ENCODE results near the gene NTN1. TPM values are rescaled to one million over a fixed set of nuclear protein-coding genes. Genes with fewer than 3 reads are reported as not detected.

The NTN1 gene
- polyA plus RNA-seq, 3 donors = 0.03 to 0.04 TPM; not detected in 1

GRCh38 chr17:9035249-9035648 is 13.9 kb downstream of the NTN1 start:
- Histone ChIP-seq H3K79me2 (ENCODE audit: insufficient read depth, low read length) (no peaks in the 10 kb centered on the region), H3K27ac (ENCODE audit: low read depth in 1 of 2, low read length in 2 of 2) (no peak overlapping the region)
- no peak for TF ChIP-seq CTCF (IDR thresholded peaks at IDR 0.05)

GRCh38 chr17:9036336-9036735 is 15.0 kb downstream of the NTN1 start:
- no peak for DNase-seq
- Histone ChIP-seq H3K27ac (ENCODE audit: low read depth in 1 of 2, low read length in 2 of 2) (no peak overlapping the region), H3K36me3 (replicated peaks in 1 of 2; ENCODE audit: control insufficient read depth in 1 of 2, insufficient read depth in 2 of 2, low read length in 2 of 2) (no peaks in the 10 kb centered on the region), H3K79me2 (ENCODE audit: insufficient read depth, low read length) (no peaks in the 10 kb centered on the region), H3K4me2 (replicated peaks; ENCODE audit: extremely low read depth, low read length, poor library complexity, severe bottlenecking) (no peak overlapping the region), H3K27me3 (ENCODE audit: control insufficient read depth in 2 of 2, insufficient read depth in 2 of 2, low read length in 2 of 2) (no peaks in the 10 kb centered on the region), H4K20me1 (ENCODE audit: insufficient read depth, low read length) (no peaks in the 10 kb centered on the region), H3K4me1 (ENCODE audit: control insufficient read depth in 1 of 2, insufficient read depth in 2 of 2, low read length in 2 of 2) (no peaks in the 10 kb centered on the region), H3K4me3 (replicated peaks in 1 of 3; ENCODE audit: low read depth in 2 of 3, low read length in 3 of 3) (no peak overlapping the region), H3K9me3 (replicated peaks in 1 of 2; ENCODE audit: control insufficient read depth in 1 of 2, insufficient read depth in 1 of 2, low read length in 2 of 2) (no peaks in the 10 kb centered on the region), H2AFZ (ENCODE audit: insufficient read depth, low read depth, low read length, poor library complexity, severe bottlenecking) (no peak overlapping the region), H3K9ac (ENCODE audit: insufficient read depth, low read length, poor library complexity, severe bottlenecking) (no peak overlapping the region)
- Mint-ChIP-seq H3K36me3 (no peaks in the 10 kb centered on the region), H3K9me3 (peaks cover 0 to 6% (median 5%) of the 10 kb centered on the region in 7 donors), H3K27ac (no peak overlapping the region), H3K4me3 (no peak overlapping the region), H3K27me3 (ENCODE audit: low read depth in 3 of 3) (peaks cover 0 to 17% (median 7%) of the 10 kb centered on the region in 3 donors), H3K4me1 (peaks cover 4% of the 10 kb centered on the region)
- no peak for TF ChIP-seq CTCF (IDR thresholded peaks at IDR 0.05)
- WGBS (ENCODE audit: insufficient coverage) = no CpG with 5 or more reads among the region's 4 CpGs
- intact Hi-C loops (cut with micrococcal nuclease) = no loop called here

More at GRCh38 chr17:9035249-9035648, 13.9 kb downstream of the NTN1 start:
- Mint-ChIP-seq H3K4me1 (peaks cover 4% of the 10 kb centered on the region), H3K36me3 (no peaks in the 10 kb centered on the region), H3K27me3 (ENCODE audit: low read depth in 3 of 3) (peaks cover 5 to 16% (median 7%) of the 10 kb centered on the region in 3 donors), H3K9me3 (peaks cover 0 to 3% (median 0%) of the 10 kb centered on the region in 7 donors), H3K4me3 (no peak overlapping the region), H3K27ac (no peak overlapping the region)
- H3K9ac ChIP-seq (ENCODE audit: insufficient read depth, low read length, poor library complexity, severe bottlenecking) = no peak overlapping the region
- intact Hi-C loops (cut with micrococcal nuclease) = no loop called here
- H3K36me3 ChIP-seq (replicated peaks in 1 of 2; ENCODE audit: control insufficient read depth in 1 of 2, insufficient read depth in 2 of 2, low read length in 2 of 2) = no peaks in the 10 kb centered on the region
- no peaks in the 10 kb centered on the region for H3K4me1 ChIP-seq (ENCODE audit: control insufficient read depth in 1 of 2, insufficient read depth in 2 of 2, low read length in 2 of 2)
- H4K20me1 ChIP-seq (ENCODE audit: insufficient read depth, low read length) = no peaks in the 10 kb centered on the region
- H3K4me3 ChIP-seq (replicated peaks in 1 of 3; ENCODE audit: low read depth in 2 of 3, low read length in 3 of 3) = no peak overlapping the region
- no CpG with 5 or more reads among the region's 1 CpG for WGBS (ENCODE audit: insufficient coverage)
- H2AFZ ChIP-seq (ENCODE audit: insufficient read depth, low read depth, low read length, poor library complexity, severe bottlenecking) = no peak overlapping the region
- H3K9me3 ChIP-seq (replicated peaks in 1 of 2; ENCODE audit: control insufficient read depth in 1 of 2, insufficient read depth in 1 of 2, low read length in 2 of 2) = no peaks in the 10 kb centered on the region
- H3K27me3 ChIP-seq (ENCODE audit: control insufficient read depth in 2 of 2, insufficient read depth in 2 of 2, low read length in 2 of 2) = no peaks in the 10 kb centered on the region
- no peak overlapping the region for H3K4me2 ChIP-seq (replicated peaks; ENCODE audit: extremely low read depth, low read length, poor library complexity, severe bottlenecking)
- DNase-seq = no peak
